Uterus (tissue), 4 donors: ENCODE data around the gene RNF123. TPM values are rescaled to one million over a fixed set of nuclear protein-coding genes. Genes with fewer than 3 reads are reported as not detected.
A peak's percentile ranks its signal among the peaks of the same experiment; 100 is the strongest.

ENCODE experiments used
- DNase-seq, 2 donors: peaks; one replicate each; pipeline ENCODE4 v3.0.0-alpha.2; 2019 to 2020
- H3K27ac ChIP-seq, 2 donors: fragments of 200-600 bp; sonication (generic); 1 replicate in 1 of 2; 2 replicates in 1 of 2; pipeline ENCODE4 v1.5.1; 2016 to 2018
- H3K27me3 ChIP-seq, 2 donors: fragments of 200-600 bp; sonication (generic); one replicate each; pipeline ENCODE4 v1.5.1; 2018 to 2019; ENCODE audit warnings: control low read depth in 1 of 2
- H3K36me3 ChIP-seq, 2 donors: fragments of 200-600 bp; sonication (generic); one replicate each; pipeline ENCODE4 v1.5.1; 2019; ENCODE audit warnings: control low read depth in 1 of 2
- H3K4me1 ChIP-seq, 2 donors: fragments of 200-600 bp; sonication (generic); one replicate each; pipeline ENCODE4 v1.5.1; 2018 to 2019; ENCODE audit warnings: control low read depth in 1 of 2
- H3K4me3 ChIP-seq, 2 donors: fragments of 200-600 bp; sonication (generic); 1 replicate in 1 of 2; 2 replicates in 1 of 2; pipeline ENCODE4 v1.5.1; 2018 to 2019; ENCODE audit warnings: mild to moderate bottlenecking in 1 of 2
- H3K9me3 ChIP-seq, 2 donors: fragments of 200-600 bp; sonication (generic); one replicate each; pipeline ENCODE4 v1.5.1; 2019; ENCODE audit warnings: control low read depth in 1 of 2
- CTCF ChIP-seq, 4 experiments: fragments of 200-600 bp in 2 of 4; fragments of 450-650 bp in 2 of 4; sonication (generic) in 2 of 4; IDR thresholded peaks; one replicate each; pipeline ENCODE4 v1.5.1; 2016 to 2019; ENCODE audit warnings: antibody characterized with exemption in 4 of 4, mild to moderate bottlenecking in 2 of 4, moderate library complexity in 1 of 4
- POLR2A ChIP-seq, 2 donors: fragments of 450-650 bp; IDR thresholded peaks; one replicate each; pipeline ENCODE4 v1.6.1; 2016; ENCODE audit warnings: antibody characterized with exemption in 2 of 2, mild to moderate bottlenecking in 1 of 2, moderate library complexity in 1 of 2
- intact Hi-C: fragments of 100-400 bp; cut with DNase I; formaldehyde crosslinking; loops from one replicate; pipeline ENCODE4 v1.15.1; 2023; ENCODE audit warnings: low total_unique reads
- total RNA-seq, 4 donors: library from RNA; depleted of rRNA in 3 of 4; stranded (reverse); fragments of >200 nt in 3 of 4; gene quantifications; one replicate each; pipeline versions ENCODE4 v1.1.0 to v1.2.4, GENCODE V29; 2014 to 2023
- donor health status: DM: yes; HTN: yes; CAD: no.

The RNF123 gene
- total RNA-seq, 4 donors from 2014 or later, result 10.9 to 47.3 (median 25.3) TPM

DNA sequence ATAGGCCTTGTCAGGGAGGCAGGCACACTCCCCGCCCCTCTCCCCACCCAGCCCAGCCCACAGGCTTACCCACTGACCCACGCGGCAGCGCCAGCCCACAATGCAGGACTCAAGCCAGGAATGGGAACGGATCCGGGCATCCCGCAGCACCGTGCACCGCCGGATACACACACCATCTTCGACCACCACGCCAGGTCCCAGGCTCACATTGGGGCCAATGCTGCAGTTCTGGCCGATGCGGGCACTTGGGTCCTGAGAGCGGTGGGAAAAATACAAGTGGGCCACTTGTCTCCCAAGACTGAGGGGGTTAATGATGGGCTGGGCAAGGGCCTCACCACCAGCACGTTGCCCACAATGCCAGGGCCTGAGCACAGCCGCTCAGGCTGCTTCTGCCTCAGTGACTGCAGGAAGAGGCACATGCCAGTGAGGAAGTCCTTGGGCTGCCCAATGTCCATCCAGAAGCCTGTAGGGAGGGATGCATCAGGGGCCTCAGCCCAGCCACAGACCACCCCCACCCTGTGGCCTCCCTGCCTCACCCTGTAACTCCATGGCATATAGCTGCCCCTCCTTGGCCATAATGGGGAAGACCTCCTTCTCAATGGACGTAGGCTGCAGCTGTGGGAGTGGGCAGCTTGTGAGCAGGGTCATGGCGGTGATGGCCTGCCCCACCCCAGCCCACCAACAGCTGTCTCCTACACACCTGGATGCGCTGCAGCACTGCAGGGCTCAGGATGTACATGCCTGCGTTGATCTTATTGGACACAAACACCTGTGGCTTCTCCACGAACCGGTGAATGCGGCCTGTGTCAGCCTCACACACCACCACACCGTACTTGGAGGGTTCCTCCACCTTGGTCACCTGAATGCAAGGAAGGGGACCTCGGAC is 32.8 kb downstream of the RNF123 start:
- Histone ChIP-seq H3K27ac (peak overlapping the region in 1 of 2 donors; percentile 10), H3K9me3 (no peaks in the 10 kb centered on the region), H3K4me1 (peaks cover 0 to 16% of the 10 kb centered on the region in 2 donors), H3K4me3 (no peak overlapping the region), H3K27me3 (no peaks in the 10 kb centered on the region), H3K36me3 (no peaks in the 10 kb centered on the region)
- TF ChIP-seq POLR2A (IDR thresholded peaks at IDR 0.05), result no peak
- TF ChIP-seq CTCF (IDR thresholded peaks at IDR 0.05), result no peak
- peak; percentile 20 to 22 for DNase-seq
- intact Hi-C loops, result no loop called here

DNA sequence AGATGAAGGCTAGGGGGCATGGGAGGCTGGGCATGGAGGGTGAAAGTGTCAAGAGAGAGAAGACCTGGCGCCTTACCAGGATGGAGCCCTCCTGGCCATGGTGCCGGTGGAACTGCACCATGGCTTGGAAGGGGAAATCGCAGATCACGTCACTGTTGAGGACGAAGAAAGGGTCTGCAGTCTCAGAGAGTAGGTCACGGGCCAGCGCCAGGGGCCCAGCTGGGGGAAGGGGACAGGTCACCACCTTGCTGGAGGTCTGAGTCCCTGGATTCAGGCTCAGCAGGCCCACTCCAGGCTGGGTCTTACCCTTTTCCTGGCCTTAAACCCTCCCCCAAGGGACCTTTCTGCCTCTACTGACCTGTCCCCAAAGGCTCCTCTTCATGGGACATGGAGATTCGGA is 33.5 kb downstream of the RNF123 start:
- Histone ChIP-seq H3K27me3 (no peaks in the 10 kb centered on the region), H3K27ac (peak overlapping the region; percentile 83 to 90), H3K9me3 (no peaks in the 10 kb centered on the region), H3K4me1 (peaks cover 0 to 16% of the 10 kb centered on the region in 2 donors), H3K36me3 (no peaks in the 10 kb centered on the region), H3K4me3 (peak overlapping the region; percentile 70 to 96)
- peak; percentile 28 to 30 for DNase-seq
- intact Hi-C loops, result no loop called here
- TF ChIP-seq CTCF (IDR thresholded peaks at IDR 0.05), result no peak
- TF ChIP-seq POLR2A (IDR thresholded peaks at IDR 0.05), result no peak

GRCh38 chr3:49723296-49723627 is 33.9 kb downstream of the RNF123 start:
- H3K4me3 ChIP-seq, result peak overlapping the region; percentile 70 to 96
- intact Hi-C loops, result no loop called here
- no peaks in the 10 kb centered on the region for H3K9me3 ChIP-seq
- H3K36me3 ChIP-seq, result no peaks in the 10 kb centered on the region
- peaks cover 0 to 16% of the 10 kb centered on the region in 2 donors for H3K4me1 ChIP-seq
- peak overlapping the region; percentile 83 to 90 for H3K27ac ChIP-seq
- TF ChIP-seq CTCF (IDR thresholded peaks at IDR 0.05) (no peak), POLR2A (IDR thresholded peaks at IDR 0.05) (no peak)
- no peaks in the 10 kb centered on the region for H3K27me3 ChIP-seq
- DNase-seq, result peak; percentile 50 to 54

GRCh38 chr3:49723628-49724551 is 34.5 kb downstream of the RNF123 start, which contains the start of gene GMPPB:
GMPPB (minus strand) TSS chr3:49723951; CDS start chr3:49723726, 225 bp downstream.
- peak within 1 kb of the TSS; percentile 83 to 91 for H3K27ac ChIP-seq
- no peaks in the 10 kb centered on the region for H3K27me3 ChIP-seq
- H3K4me3 ChIP-seq, result peak within 1 kb of the TSS; percentile 70 to 96
- DNase-seq, result peak; percentile 95 to 97
- H3K36me3 ChIP-seq, result no peaks in the 10 kb centered on the region
- H3K9me3 ChIP-seq, result no peaks in the 10 kb centered on the region
- TF ChIP-seq CTCF (IDR thresholded peaks at IDR 0.05) (peak in 1 of 4 experiments; percentile 2), POLR2A (IDR thresholded peaks at IDR 0.05) (peak; percentile 47 to 82)
- H3K4me1 ChIP-seq, result peaks cover 0 to 16% of the 10 kb centered on the region in 2 donors
- intact Hi-C loops, result no loop called here
